ENCODE measurements around the gene TP53I3.
"Not testable (repeated sequence)": the region's sequence is repeated elsewhere in the genome, so short reads cannot be mapped to it uniquely, and the experiment has no call there.

Gene TP53I3

DNA sequence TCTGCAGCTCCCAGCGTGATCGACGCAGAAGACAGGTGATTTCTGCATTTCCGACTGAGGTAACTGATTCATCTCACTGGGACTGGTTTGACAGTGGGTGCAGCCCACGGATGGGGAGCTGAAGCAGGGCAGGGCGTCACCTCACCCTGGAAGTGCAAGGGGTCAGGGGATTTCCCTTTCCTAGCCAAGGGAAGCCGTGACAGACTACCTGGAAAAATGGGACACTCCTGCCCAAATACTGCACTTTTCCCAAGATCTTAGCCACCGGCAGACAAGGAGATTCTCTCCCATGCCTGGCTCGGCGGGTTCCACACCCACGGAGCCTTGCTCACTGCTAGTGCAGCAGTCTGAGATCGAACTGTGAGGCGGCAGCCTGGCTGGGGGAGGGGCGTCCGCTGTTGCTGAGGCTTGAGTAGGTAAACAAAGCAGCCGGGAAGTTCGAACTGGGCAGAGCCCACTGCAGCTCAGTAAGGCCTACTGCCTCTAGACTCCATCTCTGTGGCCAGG, 10.6 kb upstream of the TP53I3 start:
- not testable (repeated sequence) for DNase-seq (ENCODE audit: low read depth)

DNA sequence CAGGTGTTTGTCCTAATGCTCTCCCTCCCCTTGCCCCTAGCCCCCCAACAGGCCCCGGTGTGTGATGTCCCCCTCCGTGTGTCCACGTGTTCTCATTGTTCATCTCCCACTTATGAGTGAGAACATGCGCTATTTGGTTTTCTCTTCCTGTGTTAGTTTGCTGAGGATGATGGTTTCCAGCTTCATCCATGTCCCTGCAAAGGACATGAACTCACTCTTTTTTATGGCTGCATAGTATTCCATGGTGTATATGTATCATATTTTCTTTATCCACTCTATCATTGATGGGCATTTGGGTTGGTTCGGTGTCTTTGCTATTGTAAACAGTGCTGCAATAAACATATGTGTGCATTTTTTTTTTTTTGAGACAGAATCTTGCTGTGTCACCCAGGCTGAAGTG, 8.6 kb upstream of the TP53I3 start:
- not testable (repeated sequence) for DNase-seq (ENCODE audit: low read depth)

DNA sequence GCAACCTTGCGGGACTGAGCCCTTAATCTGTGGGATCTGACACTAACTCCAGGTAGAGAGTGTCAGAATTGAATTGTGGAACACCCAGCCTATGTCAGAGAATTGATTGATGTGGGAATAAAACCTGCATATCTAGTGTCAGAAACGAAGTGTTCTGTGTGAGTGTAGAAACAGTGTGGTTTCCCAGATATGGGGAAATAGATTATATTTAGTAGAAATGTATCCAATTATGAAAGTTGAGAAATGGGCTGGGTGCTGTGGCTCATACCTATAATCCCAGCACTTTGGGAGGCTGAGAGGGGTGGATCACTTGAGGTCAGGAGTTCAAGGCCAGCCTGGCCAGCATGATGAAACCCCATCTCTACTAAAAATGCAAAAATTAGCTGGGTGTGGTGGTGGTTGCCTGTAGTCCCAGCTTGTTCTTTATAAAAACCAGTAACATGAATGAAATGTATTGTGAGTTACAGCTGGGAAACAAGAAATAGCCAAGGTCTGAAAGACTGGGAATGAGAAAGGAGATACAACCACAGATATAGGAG, 4.3 kb upstream of the TP53I3 start:
- no peak for DNase-seq (ENCODE audit: low read depth)

DNA sequence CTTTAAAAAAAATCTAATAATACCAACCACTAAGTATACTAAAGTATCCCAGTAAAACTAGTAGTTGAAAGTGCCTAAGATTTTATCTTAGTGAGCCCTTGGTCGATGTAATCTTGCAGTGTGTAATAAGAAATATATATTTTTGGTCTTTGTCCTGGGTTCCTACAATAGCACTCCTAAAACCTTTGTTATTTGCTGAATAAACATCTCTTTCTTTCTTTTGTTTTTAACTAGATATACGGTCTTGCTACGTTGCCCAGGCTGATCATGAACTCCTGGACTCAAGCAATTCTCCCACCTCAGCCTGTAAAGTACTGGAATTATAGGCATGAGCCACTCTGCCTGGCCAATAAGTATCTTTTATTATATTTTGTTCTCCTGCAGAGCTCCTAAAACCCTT, 2.4 kb upstream of the TP53I3 start:
- DNase-seq (ENCODE audit: low read depth): no peak

DNA sequence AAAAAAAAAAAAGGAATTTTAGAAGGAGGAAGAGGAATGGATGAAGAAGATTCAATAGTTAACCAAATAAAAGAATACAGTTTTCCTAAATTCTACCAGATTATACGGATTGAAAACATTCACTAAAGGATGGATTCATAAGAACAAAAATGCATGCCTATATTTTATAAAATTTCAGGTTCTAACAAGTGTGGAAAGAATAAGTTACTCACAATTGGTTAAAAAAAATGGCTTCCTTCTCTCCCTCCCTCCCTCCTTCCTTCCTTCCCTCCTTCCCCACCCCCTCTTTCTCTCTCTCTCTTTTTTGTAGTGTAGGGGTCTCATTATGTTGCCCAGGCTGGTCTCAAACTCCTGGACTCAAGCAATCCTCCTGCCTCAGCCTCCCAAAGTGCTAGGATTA, 1.6 kb upstream of the TP53I3 start:
- no peak for DNase-seq (ENCODE audit: low read depth)

DNA sequence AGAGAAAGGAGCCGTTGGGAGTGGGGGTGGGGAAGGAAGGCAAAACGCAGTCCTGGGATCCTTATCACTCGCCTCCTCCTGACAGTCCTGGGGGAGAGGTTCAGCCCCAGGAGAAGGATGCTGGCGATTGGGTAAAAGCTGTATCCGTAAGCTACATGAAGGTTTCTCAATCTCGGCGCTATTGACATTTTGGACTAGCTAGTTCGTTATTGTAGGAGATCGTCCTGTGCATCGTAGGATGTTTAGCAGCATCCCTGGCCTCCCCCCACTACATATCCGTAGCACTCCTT, 511 bp upstream of the TP53I3 start:
- DNase-seq (ENCODE audit: low read depth): no peak

DNA sequence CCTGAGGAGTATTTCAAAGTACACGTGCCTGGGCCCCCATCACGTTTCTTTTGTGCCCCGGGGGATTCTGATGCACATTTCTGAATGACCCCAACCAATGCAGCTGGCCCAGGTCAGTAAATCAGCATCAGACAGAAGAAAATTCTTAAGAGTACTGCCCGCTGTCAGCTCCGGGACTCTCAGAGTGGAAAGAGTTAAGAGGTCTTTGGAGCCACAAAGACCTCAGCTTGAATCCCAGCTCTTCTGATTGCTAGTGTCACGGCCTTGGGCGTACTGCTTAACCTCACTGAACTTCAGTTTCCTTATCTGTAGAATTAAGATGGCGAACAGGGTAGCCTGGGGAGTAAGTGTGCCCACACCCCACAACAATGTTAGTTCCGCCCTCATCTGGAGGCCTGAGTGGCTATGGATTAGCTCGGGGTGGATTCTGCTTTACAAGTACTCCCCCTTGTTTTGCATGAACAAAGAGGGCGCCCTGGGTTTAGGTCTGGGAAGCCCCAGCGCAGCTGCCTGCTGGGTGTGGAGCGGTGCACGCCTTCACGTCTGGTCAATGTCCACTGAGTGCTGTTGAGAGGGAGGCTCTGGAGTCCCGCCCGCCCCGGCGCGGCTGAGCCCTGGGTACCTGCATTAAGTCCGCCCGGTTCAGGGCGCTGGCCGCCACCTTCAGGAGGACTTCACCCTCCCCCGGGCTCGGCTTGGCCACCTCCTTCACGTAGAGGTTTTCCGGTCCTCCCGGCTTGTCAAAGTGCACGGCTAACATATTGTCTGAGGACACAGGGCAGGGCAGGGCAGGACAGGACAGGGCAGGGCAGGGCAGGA, 858 bp downstream of the TP53I3 start:
- peak; percentile 10 for DNase-seq (ENCODE audit: low read depth)

DNA sequence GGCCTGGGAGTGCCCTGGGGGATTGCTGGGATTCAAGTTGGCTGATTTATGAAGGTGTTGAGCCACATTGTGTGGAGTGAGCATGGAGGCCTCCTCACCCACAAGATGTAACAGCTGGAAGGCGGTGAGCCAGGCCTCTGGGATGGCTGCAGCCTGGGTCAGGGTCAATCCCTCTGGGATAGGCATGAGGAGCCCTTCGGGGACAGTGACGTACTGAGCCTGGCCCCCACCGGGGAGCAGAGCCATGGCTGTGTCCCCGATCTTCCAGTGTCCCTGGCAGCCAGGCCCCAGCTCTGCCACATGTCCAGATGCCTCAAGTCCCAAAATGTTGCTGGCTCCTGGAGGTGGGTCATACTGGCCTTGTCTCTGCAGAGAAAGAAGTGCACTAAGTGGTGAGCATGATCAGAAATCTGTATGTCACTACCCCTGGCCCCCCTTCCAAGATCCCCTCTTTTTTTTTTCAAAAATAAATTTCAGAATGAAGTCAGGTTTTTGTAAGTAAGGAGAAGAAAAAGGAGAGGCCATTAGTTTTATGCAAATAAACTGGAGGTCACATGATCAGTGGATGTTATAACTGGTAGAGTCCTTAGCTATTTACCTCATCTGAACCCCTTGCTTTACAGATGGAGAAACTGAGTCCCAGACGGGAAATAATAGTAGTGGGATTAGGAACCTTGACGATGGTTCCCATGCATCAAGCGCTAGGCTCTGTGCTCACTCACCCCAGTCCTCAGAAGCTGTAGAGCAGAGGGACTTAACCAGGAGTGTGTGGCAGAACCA, 1.7 kb downstream of the TP53I3 start:
- no peak for DNase-seq (ENCODE audit: low read depth)

DNA sequence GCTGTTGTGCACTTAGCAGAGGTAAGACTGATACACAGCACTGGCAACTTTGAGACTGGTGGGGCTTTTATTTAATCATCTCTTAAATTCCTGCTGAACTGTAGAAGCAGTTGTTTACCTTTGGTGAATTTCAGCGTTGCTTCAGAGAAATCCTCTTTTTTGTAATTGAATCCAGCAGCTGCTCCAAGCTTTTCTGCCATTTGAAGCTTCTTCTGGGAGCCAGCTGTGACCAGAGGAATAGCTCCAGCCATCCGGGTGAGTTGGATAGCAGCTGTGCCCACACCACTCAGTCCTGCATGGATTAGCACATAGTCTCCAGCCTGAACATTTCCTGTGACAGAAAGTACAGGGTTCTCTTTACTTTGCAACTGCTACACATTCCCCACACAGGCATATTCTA, 3.9 kb downstream of the TP53I3 start:
- DNase-seq (ENCODE audit: low read depth): no peak

DNA sequence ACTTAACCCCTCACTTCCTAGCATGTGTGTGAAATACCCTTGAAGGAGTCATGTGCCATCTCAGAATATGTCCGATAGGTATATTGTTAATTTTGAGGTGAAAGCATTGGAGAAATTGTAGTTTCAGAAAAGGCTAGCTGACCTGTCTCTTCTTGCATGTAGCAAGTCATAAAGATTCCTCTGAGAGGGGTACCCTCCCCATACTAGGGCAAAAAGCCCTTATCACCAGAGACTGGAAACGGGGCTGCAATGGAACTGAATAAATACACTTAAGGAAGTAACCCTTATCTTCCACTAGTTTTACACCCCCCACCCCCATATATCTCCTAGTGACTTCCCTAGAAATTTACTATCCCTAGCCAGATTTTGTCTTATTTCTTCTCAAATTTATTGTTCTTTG, 6.8 kb downstream of the TP53I3 start:
- DNase-seq (ENCODE audit: low read depth): no peak

DNA sequence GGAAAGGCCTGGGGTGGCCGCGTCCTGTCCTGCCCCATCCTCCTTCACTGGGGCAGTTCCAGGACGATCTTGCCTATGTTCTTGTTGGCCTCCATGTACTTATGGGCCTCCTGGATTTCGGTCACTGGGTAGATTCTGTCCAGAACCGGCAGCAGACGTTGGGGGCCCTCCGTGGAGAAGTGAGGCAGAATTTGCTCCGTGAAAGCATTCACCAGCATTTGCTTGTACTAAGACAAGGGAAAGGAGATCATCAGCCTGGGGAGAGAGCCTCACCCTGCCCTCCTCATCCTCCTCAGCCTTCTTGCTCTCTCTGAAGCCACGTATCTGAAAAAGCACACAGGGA, 7.1 kb downstream of the TP53I3 start:
- no peak for DNase-seq (ENCODE audit: low read depth)

DNA sequence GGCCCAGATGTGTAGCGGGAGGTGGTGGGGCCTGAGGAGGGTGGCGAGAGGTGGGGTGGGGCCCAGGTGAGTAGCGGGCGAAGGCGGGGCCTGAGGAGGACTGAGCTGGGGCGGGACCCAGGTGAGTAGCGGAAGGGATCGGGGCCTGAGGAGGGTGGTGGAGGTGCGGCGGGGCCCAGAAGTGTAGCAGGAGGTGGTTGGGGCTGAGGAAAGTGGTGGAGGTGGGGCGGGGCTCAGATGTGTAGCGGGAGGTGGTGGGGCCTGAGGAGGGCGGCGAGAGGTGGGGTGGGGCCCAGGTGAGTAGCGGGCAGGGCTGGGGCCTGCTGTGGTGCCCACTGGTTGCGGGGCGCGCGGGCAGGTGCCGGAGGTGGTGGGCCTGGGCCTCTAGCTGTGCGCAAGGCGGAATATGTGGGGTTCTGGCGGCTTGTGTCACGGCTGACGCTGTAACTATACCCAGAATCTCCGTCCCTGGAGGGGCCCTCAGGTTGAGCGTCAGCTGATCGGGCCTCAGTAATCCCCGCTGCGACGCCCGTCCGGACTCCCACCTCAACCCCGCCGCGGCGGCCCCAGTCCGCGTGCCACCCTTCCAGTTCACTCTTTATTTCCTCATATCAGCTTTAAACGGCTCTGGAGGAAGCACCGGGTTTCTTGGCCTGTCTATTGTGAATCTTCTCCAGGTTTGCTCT, 7.6 kb downstream of the TP53I3 start:
- no peak for DNase-seq (ENCODE audit: low read depth)

DNA sequence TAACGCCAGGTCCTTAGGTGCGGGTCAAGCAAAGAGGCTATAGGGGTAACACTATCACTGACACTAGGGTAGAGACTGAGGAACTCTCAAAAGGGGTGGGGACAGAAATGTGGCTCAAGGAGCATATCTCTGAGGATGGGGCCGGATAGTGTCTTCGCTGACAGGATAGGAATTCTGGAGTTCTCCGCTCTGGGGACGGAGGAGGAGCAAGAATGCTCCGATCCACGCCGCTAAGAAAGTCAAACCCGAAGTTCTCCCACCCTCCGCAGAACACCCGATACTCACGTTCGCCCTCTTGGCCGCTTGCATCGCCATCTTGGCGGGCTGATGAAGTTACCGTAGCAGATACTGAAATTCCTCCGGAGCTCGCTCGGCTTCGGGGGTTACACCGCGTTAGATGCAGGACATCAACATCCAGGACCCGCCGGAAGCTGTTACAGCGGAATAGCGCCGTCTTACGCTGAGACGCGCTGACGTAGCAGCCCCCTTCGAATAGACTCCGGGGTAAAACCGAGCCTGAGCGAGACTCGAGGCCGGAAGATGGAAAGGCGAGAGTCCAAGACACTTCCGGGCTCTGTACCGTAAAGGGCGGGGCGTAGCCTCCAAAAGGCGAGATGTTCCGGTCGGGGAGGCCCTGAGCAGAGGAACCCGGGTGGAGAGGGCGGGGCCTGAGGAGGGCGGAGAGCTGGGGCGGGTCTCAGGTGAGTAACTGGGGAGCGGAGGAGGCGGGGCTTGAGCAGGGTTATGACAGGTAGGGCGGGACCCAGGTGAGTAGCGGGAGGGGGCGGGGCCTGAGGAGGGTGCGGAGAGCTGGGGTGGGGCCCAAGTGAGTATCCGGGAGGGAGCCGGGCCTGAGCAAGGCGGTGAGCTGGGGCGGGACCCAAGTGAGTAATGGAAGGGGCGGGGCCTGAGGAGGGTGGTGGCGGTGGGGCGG, 8.5 kb downstream of the TP53I3 start, which contains the start of gene SF3B6:
TSS of gene SF3B6 (minus strand) at position 412 of the 934 bp plus-strand sequence. CDS start at position 315, 97 bp downstream.
- peak; percentile 92 for DNase-seq (ENCODE audit: low read depth)

DNA sequence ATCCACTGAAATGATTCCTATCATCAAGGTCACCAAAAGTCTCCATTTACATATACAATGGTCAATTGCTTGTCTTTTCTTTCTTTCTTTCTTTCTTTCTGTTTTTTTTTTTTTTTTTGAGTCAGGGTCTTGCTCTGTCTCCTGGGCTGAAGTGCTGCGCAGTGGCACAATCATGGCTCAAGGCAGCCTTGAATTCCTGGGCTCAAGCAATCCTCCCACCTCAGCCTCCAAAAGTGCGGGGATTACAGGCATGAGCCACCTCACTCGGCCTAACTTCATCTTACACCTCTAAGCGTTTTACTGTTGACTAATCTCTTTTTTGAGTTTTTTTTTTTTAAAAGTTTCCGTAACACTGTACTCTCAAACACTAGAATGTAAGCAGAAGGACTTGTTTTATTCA, 9.4 kb downstream of the TP53I3 start:
- DNase-seq (ENCODE audit: low read depth): no peak

DNA sequence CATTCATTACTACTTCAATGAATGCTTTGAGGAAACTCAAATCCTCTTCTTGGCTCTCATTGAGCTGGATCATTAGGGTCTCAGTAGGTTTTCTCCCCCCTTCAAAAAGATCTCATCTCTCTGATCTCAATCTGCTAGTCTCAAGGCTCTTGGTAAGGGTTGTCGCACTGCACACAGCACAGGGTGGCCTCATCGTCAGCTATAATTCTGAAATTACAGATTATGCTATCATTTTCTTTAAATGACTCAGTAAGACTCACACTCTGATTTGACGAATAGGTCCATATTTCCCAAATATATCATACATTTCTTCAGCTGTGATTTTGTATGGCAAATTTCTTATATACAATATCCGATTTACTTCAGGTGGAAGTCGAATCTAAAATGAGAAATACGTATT, 10.8 kb downstream of the TP53I3 start:
- no peak for DNase-seq (ENCODE audit: low read depth)

DNA sequence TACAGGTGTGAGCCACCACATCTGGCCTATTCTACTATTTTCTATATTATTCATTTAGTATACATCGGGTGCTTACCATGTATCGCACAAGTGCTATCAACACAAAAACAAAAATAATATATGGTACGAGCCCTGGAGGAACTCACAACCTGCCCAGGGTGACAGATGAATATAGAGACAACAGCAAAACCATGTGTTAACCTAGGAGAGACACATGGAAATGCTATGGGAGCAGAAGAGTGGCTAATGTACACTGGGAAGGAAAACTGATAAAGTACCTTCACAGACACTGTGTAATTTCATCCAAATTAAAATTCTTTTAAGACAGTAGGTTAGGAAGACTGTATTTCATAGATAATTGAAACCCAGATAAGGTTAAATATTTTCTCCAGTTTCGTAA, 12.4 kb downstream of the TP53I3 start:
- no peak for DNase-seq (ENCODE audit: low read depth)

DNA sequence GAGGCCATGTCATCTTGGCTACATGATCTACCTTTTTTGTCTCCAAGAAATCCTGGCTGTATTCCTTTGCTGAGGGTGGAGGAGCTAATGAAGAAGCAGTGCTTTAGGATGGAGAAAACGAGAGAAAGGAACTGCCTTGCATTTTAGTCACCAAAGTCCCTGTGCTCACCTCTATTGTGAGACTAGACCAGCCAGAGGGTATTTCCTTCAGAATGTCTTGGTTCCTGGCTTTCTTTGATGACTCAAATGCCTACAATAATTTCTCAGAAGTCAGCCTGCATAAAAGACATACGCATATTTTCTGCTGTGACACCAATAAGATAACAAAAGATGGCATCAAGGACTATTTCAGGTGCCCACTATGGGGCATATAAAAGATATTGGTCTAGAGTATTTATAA, 19.3 kb downstream of the TP53I3 start:
- DNase-seq (ENCODE audit: low read depth): no peak

DNA sequence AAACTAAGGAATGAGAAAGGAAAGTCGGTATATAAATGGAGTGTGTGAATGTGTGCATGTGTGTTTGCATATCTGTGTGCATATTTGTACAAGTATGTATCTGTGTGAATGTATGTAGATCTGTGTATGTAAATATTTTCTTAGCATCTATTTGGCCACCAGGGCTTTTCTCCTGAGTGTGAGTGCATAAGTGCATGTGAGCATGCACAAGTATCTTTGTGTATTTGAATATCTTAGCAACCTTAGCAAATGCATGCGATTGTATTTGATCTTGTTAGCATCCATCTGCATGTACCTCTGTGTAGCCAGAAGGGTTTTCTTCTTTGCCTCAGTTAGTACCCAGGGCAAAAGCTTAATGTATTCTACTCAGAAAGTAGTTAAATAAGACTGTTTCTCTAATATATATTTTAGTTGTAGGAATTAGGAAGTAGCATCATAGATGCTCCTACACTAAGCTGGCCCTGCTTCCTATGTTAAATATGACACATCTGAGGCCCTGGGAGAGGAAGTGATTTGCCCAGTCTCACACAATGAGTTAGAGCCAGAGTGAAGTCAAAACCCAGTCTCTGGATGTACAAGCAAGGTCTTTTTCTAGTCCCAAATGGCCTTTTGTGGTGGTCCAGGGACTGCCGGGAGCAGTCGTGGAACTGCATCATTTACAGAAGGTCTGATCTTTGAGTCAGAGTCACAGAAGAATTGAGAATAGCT, 25.9 kb downstream of the TP53I3 start:
- no peak for DNase-seq (ENCODE audit: low read depth)

DNA sequence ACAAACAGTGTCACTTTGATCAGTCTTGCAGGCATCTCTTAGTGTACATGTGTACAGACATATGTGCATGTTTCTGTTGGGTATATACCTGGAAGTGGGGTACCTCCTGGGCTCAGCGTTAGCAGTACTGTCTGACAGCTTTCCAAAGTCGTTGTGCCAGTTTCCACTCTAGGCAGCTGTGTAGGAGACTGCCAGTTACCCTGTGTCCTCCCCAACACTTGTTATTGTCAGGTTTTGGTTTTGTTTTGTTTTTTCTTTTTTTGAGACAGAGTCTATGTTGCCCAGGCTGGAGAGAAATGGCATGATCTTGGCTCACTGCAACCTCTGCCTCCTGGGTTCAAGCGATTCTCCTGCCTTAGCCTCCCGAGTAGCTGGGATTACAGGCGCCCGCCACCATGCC, 28.9 kb downstream of the TP53I3 start:
- DNase-seq (ENCODE audit: low read depth): no peak

DNA sequence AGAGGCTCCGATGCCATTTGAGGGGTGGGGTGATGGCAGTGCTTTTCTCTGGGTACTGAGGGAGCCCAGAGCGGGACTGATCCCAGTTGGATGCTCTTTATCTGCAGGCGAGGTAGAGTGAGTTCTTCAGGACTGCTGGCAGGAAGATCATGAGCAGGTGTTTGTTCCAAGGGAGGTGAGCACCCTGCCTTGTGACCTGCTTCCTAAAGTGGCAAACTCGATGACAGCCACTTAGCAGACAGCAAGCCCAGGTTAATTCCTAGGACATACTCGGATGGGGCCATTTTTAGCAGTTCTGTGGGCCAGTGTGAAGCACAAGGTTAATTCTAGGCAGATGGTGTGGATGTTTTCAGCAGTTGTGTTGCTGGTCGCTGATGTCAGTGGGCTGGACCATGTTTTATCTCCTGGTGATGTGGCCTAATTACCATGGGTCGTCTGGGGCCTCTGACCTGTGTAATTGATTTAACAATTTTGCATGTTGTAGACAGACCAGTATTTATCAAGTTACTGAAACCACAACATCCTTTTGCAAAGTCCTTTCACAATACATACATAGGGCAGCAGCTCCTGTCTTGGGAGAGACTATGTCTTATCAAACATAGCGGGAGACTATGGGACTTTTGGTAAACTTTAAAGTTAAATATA, 30.1 kb downstream of the TP53I3 start:
- no peak for DNase-seq (ENCODE audit: low read depth)

Measured in stimulated activated CD8-positive, alpha-beta memory T cell treated with anti-CD3 and anti-CD28 coated beads, Interleukin-15, amount 100 ng/mL, for 24 hours (primary cell).